Neural progenitor cell (in vitro differentiated cells): ENCODE measurements around the gene SSH3. TPM values are rescaled to one million over a fixed set of nuclear protein-coding genes. Genes with fewer than 3 reads are reported as not detected.
A peak's percentile ranks its signal among the peaks of the same experiment; 100 is the strongest.

Source experiments
- DNase-seq: peaks from one replicate; pipeline ENCODE4 v3.0.0-alpha.2; 2016; ENCODE audit warnings: low spot score
- H2AFZ ChIP-seq: fragments of 200-600 bp; sonication (generic); replicated peaks from 2 replicates; pipeline ENCODE4 v1.6.1; 2016; ENCODE audit warnings: antibody characterized with exemption
- H3F3A ChIP-seq: fragments of 200-600 bp; sonication (generic); 2 replicates; pipeline ENCODE4 v1.6.1; 2016; ENCODE audit warnings: antibody characterized with exemption, low read depth
- H3K27ac ChIP-seq: fragments of 200-600 bp; sonication (generic); 2 replicates; pipeline ENCODE4 v1.5.1; 2016; ENCODE audit warnings: mild to moderate bottlenecking
- H3K27me3 ChIP-seq: fragments of 200-600 bp; sonication (generic); 2 replicates; pipeline ENCODE4 v1.6.1; 2016; ENCODE audit warnings: mild to moderate bottlenecking, moderate library complexity
- H3K36me3 ChIP-seq: fragments of 200-600 bp; sonication (generic); 2 replicates; pipeline ENCODE4 v1.5.1; 2016
- H3K4me1 ChIP-seq: fragments of 200-600 bp; sonication (generic); 2 replicates; pipeline ENCODE4 v1.6.1; 2016; ENCODE audit warnings: mixed run types
- H3K4me2 ChIP-seq: fragments of 200-600 bp; sonication (generic); 2 replicates; pipeline ENCODE4 v1.6.1; 2016
- H3K4me3 ChIP-seq: fragments of 200-600 bp; sonication (generic); 2 replicates; pipeline ENCODE4 v1.5.1; 2016
- H3K79me2 ChIP-seq: fragments of 200-600 bp; sonication (generic); 2 replicates; pipeline ENCODE4 v1.6.1; 2016; ENCODE audit warnings: low read depth
- H3K9ac ChIP-seq: fragments of 200-600 bp; sonication (generic); 2 replicates; pipeline ENCODE4 v1.6.1; 2016
- H3K9me3 ChIP-seq: fragments of 200-600 bp; sonication (generic); 2 replicates; pipeline ENCODE4 v1.5.1; 2016; ENCODE audit warnings: low read depth
- H4K20me1 ChIP-seq: fragments of 200-600 bp; sonication (generic); 2 replicates; pipeline ENCODE4 v1.6.1; 2016; ENCODE audit warnings: low read depth
- H3K27ac Mint-ChIP-seq: 3 replicates; pipeline ENCODE4 v1.8.0; 2021; ENCODE audit warnings: mixed read lengths
- H3K27me3 Mint-ChIP-seq: 2 replicates; pipeline ENCODE4 v1.8.0; 2022; ENCODE audit warnings: low read depth, mild to moderate bottlenecking, inconsistent platforms, moderate library complexity, mixed read lengths; ENCODE audit not compliant: insufficient read depth
- H3K36me3 Mint-ChIP-seq: 3 replicates; pipeline ENCODE4 v1.8.0; 2021; ENCODE audit warnings: mixed read lengths
- H3K4me1 Mint-ChIP-seq: 3 replicates; pipeline ENCODE4 v1.8.0; 2021; ENCODE audit warnings: mixed read lengths
- H3K4me3 Mint-ChIP-seq: 3 replicates; pipeline ENCODE4 v1.8.0; 2021; ENCODE audit warnings: mild to moderate bottlenecking, moderate library complexity, mixed read lengths
- H3K9me3 Mint-ChIP-seq: 3 replicates; pipeline ENCODE4 v1.8.0; 2020; ENCODE audit warnings: mixed read lengths
- EZH2 ChIP-seq: fragments of 200-600 bp; sonication (generic); IDR thresholded peaks from 2 replicates; pipeline ENCODE4 v1.6.1; 2017; ENCODE audit warnings: antibody characterized with exemption, mild to moderate bottlenecking, moderate library complexity
- EZH2phosphoT487 ChIP-seq: fragments of 200-600 bp; sonication (generic); IDR thresholded peaks from 2 replicates; pipeline ENCODE4 v1.6.1; 2017; ENCODE audit warnings: antibody characterized with exemption
- total RNA-seq: library from RNA; depleted of rRNA; stranded (reverse); fragments of >200 nt; gene quantifications from 2 replicates; pipeline ENCODE4 v1.2.3, GENCODE V29; 2015; ENCODE audit warnings: low replicate concordance
- TF ChIP-seq, protein P1 (sequence below): fragments of 200-600 bp; sonication (generic); IDR thresholded peaks from 2 replicates; pipeline ENCODE4 v1.5.1; 2017; ENCODE audit warnings: antibody characterized with exemption, mild to moderate bottlenecking

The SSH3 gene
- total RNA-seq, 1 donor from 2014 or later, result 1.4 TPM

DNA sequence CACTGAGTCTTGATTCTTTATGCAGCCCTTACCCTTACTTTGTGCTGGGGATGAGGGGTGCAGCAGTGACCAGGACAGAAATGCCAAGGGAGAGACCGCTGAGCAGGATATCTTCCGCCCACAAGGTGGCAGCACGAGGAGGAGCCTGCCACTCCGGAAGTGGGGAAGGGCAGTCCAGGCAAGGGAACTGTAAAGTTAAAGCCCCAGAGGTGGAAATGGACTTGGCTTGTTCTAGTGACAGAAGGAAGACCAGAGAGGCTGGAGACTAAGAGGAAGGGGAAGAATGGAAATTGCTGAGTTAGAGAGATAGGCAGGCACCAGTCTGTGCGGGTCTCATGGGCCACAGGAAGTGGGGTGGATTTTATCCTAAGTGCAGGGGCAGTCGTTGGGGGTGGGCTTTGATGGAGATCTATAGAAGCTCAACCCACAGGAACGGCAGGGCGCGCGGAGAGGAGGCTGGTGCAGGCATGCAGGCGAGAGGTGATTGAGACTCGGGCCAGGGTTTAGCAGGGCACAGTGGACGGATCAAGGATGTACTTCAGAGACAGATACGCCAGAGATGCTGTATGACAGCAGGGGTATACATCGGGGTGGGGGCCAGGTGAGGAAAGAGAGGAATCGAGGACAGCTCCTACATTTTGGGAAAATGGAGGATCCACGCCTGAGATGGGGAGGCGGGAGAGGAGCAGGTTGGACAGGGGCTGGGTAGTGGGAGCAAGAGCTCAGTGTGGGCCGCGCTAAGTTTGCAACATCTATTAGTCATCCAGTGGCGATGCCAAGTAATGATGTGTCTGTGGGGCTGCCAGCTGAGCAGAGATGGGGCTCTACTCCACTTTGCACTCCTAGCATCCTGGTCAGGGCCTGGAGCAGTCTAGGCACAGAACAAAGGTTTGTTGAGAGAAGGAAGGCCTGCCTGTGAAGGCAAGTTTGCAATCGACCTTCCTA is 40.3 kb upstream of the SSH3 start:
- H3K27me3 ChIP-seq, result peaks cover 27% of the 10 kb centered on the region
- H3K4me1 Mint-ChIP-seq, result peaks cover 37% of the 10 kb centered on the region
- H3K27ac Mint-ChIP-seq, result peak overlapping the region; percentile 18
- no peak overlapping the region for H3K27ac ChIP-seq
- H3K36me3 Mint-ChIP-seq, result peaks cover 5% of the 10 kb centered on the region
- TF ChIP-seq EZH2, result no peak
- TF ChIP-seq, protein P1, sequence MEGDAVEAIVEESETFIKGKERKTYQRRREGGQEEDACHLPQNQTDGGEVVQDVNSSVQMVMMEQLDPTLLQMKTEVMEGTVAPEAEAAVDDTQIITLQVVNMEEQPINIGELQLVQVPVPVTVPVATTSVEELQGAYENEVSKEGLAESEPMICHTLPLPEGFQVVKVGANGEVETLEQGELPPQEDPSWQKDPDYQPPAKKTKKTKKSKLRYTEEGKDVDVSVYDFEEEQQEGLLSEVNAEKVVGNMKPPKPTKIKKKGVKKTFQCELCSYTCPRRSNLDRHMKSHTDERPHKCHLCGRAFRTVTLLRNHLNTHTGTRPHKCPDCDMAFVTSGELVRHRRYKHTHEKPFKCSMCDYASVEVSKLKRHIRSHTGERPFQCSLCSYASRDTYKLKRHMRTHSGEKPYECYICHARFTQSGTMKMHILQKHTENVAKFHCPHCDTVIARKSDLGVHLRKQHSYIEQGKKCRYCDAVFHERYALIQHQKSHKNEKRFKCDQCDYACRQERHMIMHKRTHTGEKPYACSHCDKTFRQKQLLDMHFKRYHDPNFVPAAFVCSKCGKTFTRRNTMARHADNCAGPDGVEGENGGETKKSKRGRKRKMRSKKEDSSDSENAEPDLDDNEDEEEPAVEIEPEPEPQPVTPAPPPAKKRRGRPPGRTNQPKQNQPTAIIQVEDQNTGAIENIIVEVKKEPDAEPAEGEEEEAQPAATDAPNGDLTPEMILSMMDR, result peak; percentile 84
- no peak for TF ChIP-seq EZH2phosphoT487
- peaks cover 16% of the 10 kb centered on the region for H4K20me1 ChIP-seq
- H3K27me3 Mint-ChIP-seq, result peaks cover 12% of the 10 kb centered on the region
- H3K36me3 ChIP-seq, result no peaks in the 10 kb centered on the region
- peaks cover 5% of the 10 kb centered on the region for H3K4me1 ChIP-seq
- DNase-seq, result peak; percentile 83
- no peak overlapping the region for H3K4me3 ChIP-seq
- peaks cover 14% of the 10 kb centered on the region for H3K79me2 ChIP-seq
- no peak overlapping the region for H3K4me2 ChIP-seq
- H3K9me3 ChIP-seq, result no peaks in the 10 kb centered on the region
- H3K4me3 Mint-ChIP-seq, result peak overlapping the region; percentile 77
- H3K9ac ChIP-seq, result no peak overlapping the region
- peaks cover 41% of the 10 kb centered on the region for H3F3A ChIP-seq
- no peaks in the 10 kb centered on the region for H3K9me3 Mint-ChIP-seq
- no peak overlapping the region for H2AFZ ChIP-seq

DNA sequence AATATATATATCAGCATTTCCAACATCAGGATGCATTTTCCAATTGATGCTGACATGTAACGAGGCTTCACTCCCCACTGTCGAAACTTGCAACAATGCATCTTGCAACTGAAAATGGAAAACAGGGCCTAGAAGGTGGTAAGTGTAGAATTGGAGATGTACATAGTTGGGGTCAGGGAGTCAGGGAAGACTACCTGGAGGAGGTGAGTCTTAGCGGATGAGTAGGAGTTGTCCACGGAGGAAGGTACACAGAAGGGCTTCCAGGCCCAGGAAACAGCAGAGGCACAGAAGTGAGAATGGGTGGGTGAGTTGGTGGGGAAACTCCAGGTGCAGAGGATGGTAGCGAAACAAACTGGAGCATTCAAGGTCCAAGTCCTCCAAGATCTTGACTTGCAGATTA is 39.1 kb upstream of the SSH3 start:
- Mint-ChIP-seq H3K27ac (no peak overlapping the region), H3K4me1 (peaks cover 46% of the 10 kb centered on the region), H3K4me3 (peak overlapping the region; percentile 13), H3K27me3 (peaks cover 12% of the 10 kb centered on the region), H3K9me3 (no peaks in the 10 kb centered on the region), H3K36me3 (peaks cover 5% of the 10 kb centered on the region)
- TF ChIP-seq, protein P1, result no peak
- TF ChIP-seq EZH2phosphoT487 (no peak), EZH2 (no peak)
- Histone ChIP-seq H3K4me1 (peaks cover 10% of the 10 kb centered on the region), H4K20me1 (peaks cover 28% of the 10 kb centered on the region), H3K27ac (no peak overlapping the region), H3K4me2 (no peak overlapping the region), H3K9me3 (no peaks in the 10 kb centered on the region), H3F3A (peaks cover 40% of the 10 kb centered on the region), H3K36me3 (no peaks in the 10 kb centered on the region), H3K79me2 (peaks cover 27% of the 10 kb centered on the region), H3K4me3 (no peak overlapping the region), H3K9ac (no peak overlapping the region), H3K27me3 (peaks cover 27% of the 10 kb centered on the region), H2AFZ (no peak overlapping the region)
- no peak for DNase-seq

DNA sequence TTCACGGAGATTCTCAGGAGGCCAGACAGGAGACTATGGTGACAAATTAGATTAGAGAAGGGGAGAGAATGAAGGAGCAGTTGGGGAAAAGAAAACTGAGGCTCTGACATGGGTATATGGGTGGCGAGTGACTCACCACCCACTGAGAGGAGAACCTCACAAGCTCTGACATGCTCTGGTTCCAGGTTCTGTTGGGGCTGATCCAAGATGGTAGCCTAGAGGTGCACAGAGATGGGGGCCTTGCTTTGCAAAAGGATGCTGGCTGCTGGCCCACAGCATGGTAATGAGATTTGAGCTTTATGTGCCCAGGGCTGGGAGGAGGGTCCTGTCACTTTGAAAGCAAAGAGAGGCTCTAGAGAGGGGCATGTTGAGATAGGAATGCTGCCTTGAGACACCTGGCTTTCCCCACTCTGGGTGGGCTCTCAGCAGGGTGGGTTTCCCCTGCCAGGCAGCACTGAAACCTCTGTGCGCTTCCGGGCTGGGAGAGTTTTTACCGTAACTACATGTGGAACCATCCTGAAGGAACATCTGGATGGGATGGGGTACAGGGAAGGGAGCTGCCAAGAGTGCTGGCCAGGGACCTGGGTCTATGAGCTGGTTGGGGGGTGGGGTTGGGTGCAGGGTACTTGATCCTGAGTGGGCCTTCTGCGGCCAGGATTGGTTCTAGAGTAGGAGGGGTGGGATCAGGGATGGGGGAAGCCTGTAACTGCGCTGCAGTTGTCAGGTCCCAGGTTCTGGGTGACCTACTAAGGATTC is 38.3 kb upstream of the SSH3 start:
- Histone ChIP-seq H3K27ac (no peak overlapping the region), H3K4me1 (peaks cover 18% of the 10 kb centered on the region), H3F3A (peaks cover 43% of the 10 kb centered on the region), H3K9me3 (no peaks in the 10 kb centered on the region), H3K27me3 (peaks cover 27% of the 10 kb centered on the region), H3K4me3 (no peak overlapping the region), H3K9ac (no peak overlapping the region), H3K4me2 (no peak overlapping the region), H4K20me1 (peaks cover 36% of the 10 kb centered on the region), H3K36me3 (no peaks in the 10 kb centered on the region), H3K79me2 (peaks cover 35% of the 10 kb centered on the region), H2AFZ (no peak overlapping the region)
- Mint-ChIP-seq H3K27me3 (peaks cover 12% of the 10 kb centered on the region), H3K9me3 (no peaks in the 10 kb centered on the region), H3K36me3 (peaks cover 2% of the 10 kb centered on the region), H3K27ac (peak overlapping the region; percentile 1), H3K4me3 (peak overlapping the region; percentile 89), H3K4me1 (peaks cover 54% of the 10 kb centered on the region)
- no peak for DNase-seq
- no peak for TF ChIP-seq EZH2phosphoT487
- TF ChIP-seq, protein P1, result no peak
- TF ChIP-seq EZH2, result no peak
